Esophagus squamous epithelium (tissue), 4 donors: Measurements from ENCODE around the gene HLA-DRB5.

ENCODE experiments used
- POLR2A ChIP-seq, 4 donors: fragments of 450-650 bp; IDR thresholded peaks; one replicate each; pipeline ENCODE4 v1.6.1; 2017; ENCODE audit warnings: antibody characterized with exemption in 4 of 4, mild to moderate bottlenecking in 4 of 4, moderate library complexity in 3 of 4
- TF ChIP-seq, protein P1 (sequence below), 6 experiments: fragments of 450-650 bp in 4 of 6; fragments of 200-600 bp in 2 of 6; sonication (generic) in 2 of 6; IDR thresholded peaks; one replicate each; pipeline ENCODE4 v1.5.1; 2016 to 2019; ENCODE audit warnings: antibody characterized with exemption in 6 of 6, mild to moderate bottlenecking in 4 of 6, moderate library complexity in 4 of 6

- TF ChIP-seq, protein P1, sequence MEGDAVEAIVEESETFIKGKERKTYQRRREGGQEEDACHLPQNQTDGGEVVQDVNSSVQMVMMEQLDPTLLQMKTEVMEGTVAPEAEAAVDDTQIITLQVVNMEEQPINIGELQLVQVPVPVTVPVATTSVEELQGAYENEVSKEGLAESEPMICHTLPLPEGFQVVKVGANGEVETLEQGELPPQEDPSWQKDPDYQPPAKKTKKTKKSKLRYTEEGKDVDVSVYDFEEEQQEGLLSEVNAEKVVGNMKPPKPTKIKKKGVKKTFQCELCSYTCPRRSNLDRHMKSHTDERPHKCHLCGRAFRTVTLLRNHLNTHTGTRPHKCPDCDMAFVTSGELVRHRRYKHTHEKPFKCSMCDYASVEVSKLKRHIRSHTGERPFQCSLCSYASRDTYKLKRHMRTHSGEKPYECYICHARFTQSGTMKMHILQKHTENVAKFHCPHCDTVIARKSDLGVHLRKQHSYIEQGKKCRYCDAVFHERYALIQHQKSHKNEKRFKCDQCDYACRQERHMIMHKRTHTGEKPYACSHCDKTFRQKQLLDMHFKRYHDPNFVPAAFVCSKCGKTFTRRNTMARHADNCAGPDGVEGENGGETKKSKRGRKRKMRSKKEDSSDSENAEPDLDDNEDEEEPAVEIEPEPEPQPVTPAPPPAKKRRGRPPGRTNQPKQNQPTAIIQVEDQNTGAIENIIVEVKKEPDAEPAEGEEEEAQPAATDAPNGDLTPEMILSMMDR (IDR thresholded peaks at IDR 0.05): no peak
- TF ChIP-seq POLR2A (IDR thresholded peaks at IDR 0.05): no peak
Observed at GRCh38 chr6:32488083-32488482, 42.0 kb downstream of the HLA-DRB5 start.
